Frontal cortex (tissue), 4 donors: ENCODE data around the gene TBC1D4. TPM values are rescaled to one million over a fixed set of nuclear protein-coding genes. Genes with fewer than 3 reads are reported as not detected.

ENCODE experiments used
- DNase-seq, 2 donors: peaks; one replicate each; pipeline ENCODE4 v3.0.0; 2012; ENCODE audit warnings: low spot score in 2 of 2
- FAIRE-seq: peaks from 2 replicates; lab custom pipeline; 2012; peaks lifted over from hg19 to GRCh38; lab: Jason Lieb, UNC
- total RNA-seq: library from RNA; depleted of rRNA; stranded (reverse); fragments of >200 nt; gene quantifications from one replicate; pipeline ENCODE4 v1.2.3, GENCODE V29; 2014
- donor health status: control.
- donor health status: control.
- donor health status: control.

TBC1D4 gene
- total RNA-seq, 1 donor from 2014 or later: 9.8 TPM

- DNase-seq (no peak), FAIRE-seq (no peak)
These were observed 56.6 kb downstream of the TBC1D4 start for GRCh38 chr13:75425216-75426009.

- DNase-seq: no peak
- FAIRE-seq: no peak
These were observed 58.0 kb downstream of the TBC1D4 start for GRCh38 chr13:75423946-75424345.

GRCh38 chr13:75422028-75422427, 59.9 kb downstream of the TBC1D4 start:
- DNase-seq: no peak
- FAIRE-seq: no peak

GRCh38 chr13:75421133-75421532, 60.8 kb downstream of the TBC1D4 start:
- no peak for FAIRE-seq
- no peak for DNase-seq

GRCh38 chr13:75419656-75420055, 62.3 kb downstream of the TBC1D4 start:
- DNase-seq (no peak), FAIRE-seq (no peak)

- FAIRE-seq (no peak), DNase-seq (no peak)
These were observed 63.0 kb downstream of the TBC1D4 start for GRCh38 chr13:75418997-75419396.

GRCh38 chr13:75418186-75418843, 63.7 kb downstream of the TBC1D4 start:
- no peak for DNase-seq

GRCh38 chr13:75417656-75418055, 64.3 kb downstream of the TBC1D4 start:
- FAIRE-seq: no peak
- DNase-seq: no peak

More at GRCh38 chr13:75418186-75418843, 63.7 kb downstream of the TBC1D4 start:
- FAIRE-seq: no peak

GRCh38 chr13:75417012-75417384, 65.0 kb downstream of the TBC1D4 start:
- no peak for DNase-seq
- FAIRE-seq: no peak

- DNase-seq: no peak
- no peak for FAIRE-seq
These were observed 65.5 kb downstream of the TBC1D4 start for GRCh38 chr13:75416327-75417011.

- DNase-seq: no peak
These were observed 66.3 kb downstream of the TBC1D4 start for GRCh38 chr13:75415694-75416093.

GRCh38 chr13:75415171-75415570, 66.8 kb downstream of the TBC1D4 start:
- DNase-seq: no peak

More at GRCh38 chr13:75415694-75416093, 66.3 kb downstream of the TBC1D4 start:
- no peak for FAIRE-seq

GRCh38 chr13:75414036-75414827, 67.7 kb downstream of the TBC1D4 start:
- no peak for FAIRE-seq

More at GRCh38 chr13:75415171-75415570, 66.8 kb downstream of the TBC1D4 start:
- FAIRE-seq: no peak

GRCh38 chr13:75411924-75412537, 69.9 kb downstream of the TBC1D4 start:
- no peak for FAIRE-seq
- no peak for DNase-seq

More at GRCh38 chr13:75414036-75414827, 67.7 kb downstream of the TBC1D4 start:
- DNase-seq: no peak

GRCh38 chr13:75410207-75410606, 71.8 kb downstream of the TBC1D4 start:
- DNase-seq (no peak), FAIRE-seq (no peak)

GRCh38 chr13:75407998-75408397, 74.0 kb downstream of the TBC1D4 start:
- DNase-seq: no peak

GRCh38 chr13:75407473-75407872, 74.5 kb downstream of the TBC1D4 start:
- FAIRE-seq (no peak), DNase-seq (no peak)

More at GRCh38 chr13:75407998-75408397, 74.0 kb downstream of the TBC1D4 start:
- FAIRE-seq: no peak

- FAIRE-seq (no peak), DNase-seq (no peak)
These were observed 75.8 kb downstream of the TBC1D4 start for GRCh38 chr13:75405976-75406703.

GRCh38 chr13:75404726-75405125, 77.2 kb downstream of the TBC1D4 start:
- FAIRE-seq: no peak
- DNase-seq: no peak
